BJ (cell line): ENCODE data around the gene MEG3. TPM values are rescaled to one million over a fixed set of nuclear protein-coding genes. Genes with fewer than 3 reads are reported as not detected.

Source experiments
- CTCF ChIA-PET: fragments of 350-600 bp; formaldehyde crosslinking; extraction: SDS; loops from one replicate; lab custom pipeline; 2021; ENCODE audit warnings: antibody characterized with exemption, inconsistent platforms; lab: Yijun Ruan, JAX
- POLR2A ChIA-PET: fragments of 300-600 bp; sonication (Branson Sonifier 250); formaldehyde crosslinking; extraction: SDS; loops from one replicate; lab custom pipeline; 2021; ENCODE audit warnings: antibody characterized with exemption; lab: Charles Lee
- DNase-seq: peaks from one replicate; pipeline ENCODE4 v3.0.0-alpha.2; 2011; ENCODE audit warnings: low read depth
- H3K27me3 ChIP-seq: 2 replicates; pipeline ENCODE4 v1.6.0; 2011; ENCODE audit warnings: low read length; ENCODE audit not compliant: control insufficient read depth, insufficient read depth
- H3K36me3 ChIP-seq: 2 replicates; pipeline ENCODE4 v1.5.1; 2011; ENCODE audit warnings: low read length; ENCODE audit not compliant: control insufficient read depth, insufficient read depth
- H3K4me3 ChIP-seq: 2 replicates; pipeline ENCODE4 v1.5.1; 2011; ENCODE audit warnings: low read depth, mild to moderate bottlenecking, control low read depth, low read length
- polyA plus RNA-seq: library from polyadenylated mRNA; depleted of rRNA; stranded (reverse); fragments of >200 nt; gene quantifications from 2 replicates; pipeline ENCODE4 v1.2.3, GENCODE V29; 2011
- TF ChIP-seq, protein P1 (sequence below): IDR thresholded peaks from 2 replicates; pipeline ENCODE4 v1.5.1; 2011; ENCODE audit warnings: low read depth, mild to moderate bottlenecking, control low read depth, inconsistent platforms, low read length, moderate library complexity; ENCODE audit not compliant: insufficient read depth

The MEG3 gene
- polyA plus RNA-seq, 1 experiment: 234 TPM

- Histone ChIP-seq H3K27me3 (peaks cover 3% of the 10 kb centered on the region), H3K36me3 (no peaks in the 10 kb centered on the region), H3K4me3 (no peak overlapping the region)
- no peak for DNase-seq
- ChIA-PET POLR2A (no interaction called here), CTCF (no interaction called here)
- TF ChIP-seq, protein P1, sequence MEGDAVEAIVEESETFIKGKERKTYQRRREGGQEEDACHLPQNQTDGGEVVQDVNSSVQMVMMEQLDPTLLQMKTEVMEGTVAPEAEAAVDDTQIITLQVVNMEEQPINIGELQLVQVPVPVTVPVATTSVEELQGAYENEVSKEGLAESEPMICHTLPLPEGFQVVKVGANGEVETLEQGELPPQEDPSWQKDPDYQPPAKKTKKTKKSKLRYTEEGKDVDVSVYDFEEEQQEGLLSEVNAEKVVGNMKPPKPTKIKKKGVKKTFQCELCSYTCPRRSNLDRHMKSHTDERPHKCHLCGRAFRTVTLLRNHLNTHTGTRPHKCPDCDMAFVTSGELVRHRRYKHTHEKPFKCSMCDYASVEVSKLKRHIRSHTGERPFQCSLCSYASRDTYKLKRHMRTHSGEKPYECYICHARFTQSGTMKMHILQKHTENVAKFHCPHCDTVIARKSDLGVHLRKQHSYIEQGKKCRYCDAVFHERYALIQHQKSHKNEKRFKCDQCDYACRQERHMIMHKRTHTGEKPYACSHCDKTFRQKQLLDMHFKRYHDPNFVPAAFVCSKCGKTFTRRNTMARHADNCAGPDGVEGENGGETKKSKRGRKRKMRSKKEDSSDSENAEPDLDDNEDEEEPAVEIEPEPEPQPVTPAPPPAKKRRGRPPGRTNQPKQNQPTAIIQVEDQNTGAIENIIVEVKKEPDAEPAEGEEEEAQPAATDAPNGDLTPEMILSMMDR: no peak
Measured at GRCh38 chr14:100789460-100790417, 36.2 kb upstream of the MEG3 start.

- ChIA-PET POLR2A (no interaction called here), CTCF (no interaction called here)
- no peak for DNase-seq
- H3K36me3 ChIP-seq: no peaks in the 10 kb centered on the region
- no peak overlapping the region for H3K4me3 ChIP-seq
- TF ChIP-seq, protein P1: no peak
- H3K27me3 ChIP-seq: peaks cover 3% of the 10 kb centered on the region
Measured at GRCh38 chr14:100790502-100791347, 35.2 kb upstream of the MEG3 start.

DNA sequence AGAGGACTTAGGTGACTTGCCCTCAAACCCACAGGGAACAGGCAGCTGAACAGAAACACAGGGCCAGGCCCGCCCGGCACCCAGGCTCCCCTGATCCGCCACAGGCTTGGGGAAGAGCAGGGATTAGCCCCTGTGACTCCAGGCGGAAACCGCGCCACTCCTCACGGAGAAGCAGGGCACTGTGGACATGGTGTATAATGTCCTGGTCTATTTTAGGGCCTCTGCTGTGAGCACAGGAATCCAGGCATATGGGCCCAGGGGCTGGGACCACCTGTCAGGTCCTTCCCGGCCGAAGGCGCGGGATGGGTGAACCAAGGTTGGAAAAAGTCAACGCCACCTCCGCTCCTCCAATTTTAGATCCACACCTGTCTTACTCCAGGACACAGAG lies 34.6 kb upstream of the MEG3 start:
- TF ChIP-seq, protein P1: no peak
- no peak overlapping the region for H3K4me3 ChIP-seq
- DNase-seq: no peak
- CTCF ChIA-PET: no interaction called here
- H3K27me3 ChIP-seq: peaks cover 3% of the 10 kb centered on the region
- no peaks in the 10 kb centered on the region for H3K36me3 ChIP-seq
- POLR2A ChIA-PET: no interaction called here

- TF ChIP-seq, protein P1: no peak
- Histone ChIP-seq H3K4me3 (no peak overlapping the region), H3K36me3 (no peaks in the 10 kb centered on the region), H3K27me3 (peaks cover 3% of the 10 kb centered on the region)
- DNase-seq: no peak
- ChIA-PET CTCF (no interaction called here), POLR2A (no interaction called here)
Measured at GRCh38 chr14:100791995-100792394, 33.9 kb upstream of the MEG3 start.

DNA sequence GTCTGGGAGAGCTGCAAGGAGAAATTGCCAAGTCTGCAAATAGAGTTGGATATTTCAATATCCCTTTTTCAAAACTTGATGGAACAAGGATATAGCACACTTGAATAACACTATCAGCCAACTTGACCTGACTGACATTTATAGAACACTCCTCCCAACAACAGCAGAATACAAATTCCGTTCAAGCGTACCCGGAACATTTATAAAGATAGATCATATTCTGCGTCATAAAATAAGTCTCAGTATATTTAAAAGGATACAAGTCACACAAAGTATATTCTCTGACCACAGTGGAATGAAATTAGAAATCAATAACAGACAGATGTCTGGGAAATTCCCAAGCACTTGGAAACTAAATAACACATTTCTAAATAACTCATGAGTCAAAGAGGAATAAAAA lies 29.0 kb upstream of the MEG3 start:
- POLR2A ChIA-PET: no interaction called here
- CTCF ChIA-PET: no interaction called here
- TF ChIP-seq, protein P1: no peak
- DNase-seq: no peak
- Histone ChIP-seq H3K4me3 (no peak overlapping the region), H3K36me3 (no peaks in the 10 kb centered on the region), H3K27me3 (peaks cover 3% of the 10 kb centered on the region; the same call in 1 of the 2 replicates)
